ENCODE results near the gene POLD3.
"Not testable (repeated sequence)": the region's sequence is repeated elsewhere in the genome, so short reads cannot be mapped to it uniquely, and the experiment has no call there.

Gene POLD3

DNA sequence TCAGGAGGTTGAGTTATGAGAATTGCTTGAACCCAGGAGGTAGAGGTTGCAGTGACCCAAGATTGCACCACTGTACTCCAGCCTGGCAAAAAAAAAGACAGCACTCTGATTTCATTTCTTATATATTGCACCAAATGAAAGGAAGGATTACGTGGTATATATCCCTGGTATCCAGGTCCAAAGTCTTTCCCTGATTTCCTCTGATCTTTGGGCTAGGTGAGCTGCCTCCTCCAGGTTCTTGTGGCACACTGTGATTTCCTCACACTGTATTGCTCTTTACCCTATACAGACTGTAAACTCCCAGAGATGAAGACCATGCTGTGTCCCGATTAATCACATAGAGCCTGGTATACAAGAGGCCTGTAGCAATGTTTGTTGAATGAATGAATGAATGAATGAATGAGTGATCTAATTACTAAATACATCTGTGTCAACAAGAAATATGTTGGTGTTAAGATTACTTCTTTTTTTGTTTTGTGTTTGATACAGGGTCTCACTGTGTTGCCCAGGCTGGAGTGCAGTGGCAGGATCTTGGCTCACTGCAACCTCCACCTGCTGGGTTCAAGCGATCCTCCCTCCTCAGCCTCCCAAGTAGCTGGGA is 9.3 kb upstream of the POLD3 start:
- DNase-seq, result no peak

DNA sequence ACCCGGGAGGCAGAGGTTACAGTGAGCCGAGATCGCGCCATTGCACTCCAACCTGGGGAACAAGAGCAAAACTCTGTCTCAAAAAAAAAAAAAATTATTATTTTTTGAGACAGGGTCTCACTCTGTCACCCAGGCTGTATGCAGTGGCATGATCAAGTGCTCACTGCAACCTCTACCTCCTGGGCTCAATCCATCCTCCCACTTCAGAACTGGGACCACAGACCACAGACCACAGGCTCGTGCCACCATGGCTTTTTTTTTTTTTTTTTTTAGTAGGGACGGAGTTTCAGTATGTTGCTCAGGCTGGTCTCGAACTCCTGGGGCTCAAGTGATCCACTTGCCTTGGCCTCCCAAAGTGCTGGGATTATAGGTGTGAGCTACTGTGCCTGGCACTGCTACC is 1.9 kb upstream of the POLD3 start:
- DNase-seq, result not testable (repeated sequence)

DNA sequence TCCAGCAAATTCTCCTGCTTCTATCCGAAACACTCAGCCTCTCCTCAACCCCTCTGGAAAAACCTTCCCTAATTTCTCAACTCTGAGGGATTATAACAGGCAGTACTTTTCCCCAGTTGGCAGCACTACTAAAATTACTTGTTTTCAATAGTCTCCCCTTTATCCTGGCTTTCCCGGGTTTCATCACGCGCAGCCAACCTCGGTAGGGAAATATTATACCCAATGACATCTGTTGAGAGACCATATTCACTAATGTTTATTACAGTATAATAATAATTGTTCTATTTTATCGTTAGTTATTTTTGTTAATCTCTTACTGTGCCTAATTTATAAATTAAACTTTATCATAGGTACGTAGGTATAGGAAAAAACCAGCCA is 330 bp upstream of the POLD3 start:
- DNase-seq, result no peak

DNA sequence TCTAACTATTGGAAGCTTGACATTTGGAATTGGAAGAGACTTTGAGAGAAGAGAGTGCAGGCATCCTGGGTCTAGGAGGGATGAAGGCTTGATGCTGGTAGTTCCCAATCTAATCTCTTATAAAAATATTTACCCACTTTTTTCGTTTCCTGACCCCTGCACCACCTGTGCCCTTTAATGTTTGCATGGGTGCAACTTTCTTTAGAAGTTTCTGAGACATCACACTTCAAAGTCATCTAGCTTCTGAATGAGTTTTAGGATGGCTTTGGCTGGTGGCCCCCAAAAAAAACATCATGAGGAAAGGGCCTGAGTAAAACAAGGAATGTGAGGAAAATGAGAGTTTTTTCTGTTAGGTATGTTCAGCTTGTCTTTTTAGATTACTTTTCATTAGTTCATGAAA is 1.1 kb downstream of the POLD3 start:
- no peak for DNase-seq

DNA sequence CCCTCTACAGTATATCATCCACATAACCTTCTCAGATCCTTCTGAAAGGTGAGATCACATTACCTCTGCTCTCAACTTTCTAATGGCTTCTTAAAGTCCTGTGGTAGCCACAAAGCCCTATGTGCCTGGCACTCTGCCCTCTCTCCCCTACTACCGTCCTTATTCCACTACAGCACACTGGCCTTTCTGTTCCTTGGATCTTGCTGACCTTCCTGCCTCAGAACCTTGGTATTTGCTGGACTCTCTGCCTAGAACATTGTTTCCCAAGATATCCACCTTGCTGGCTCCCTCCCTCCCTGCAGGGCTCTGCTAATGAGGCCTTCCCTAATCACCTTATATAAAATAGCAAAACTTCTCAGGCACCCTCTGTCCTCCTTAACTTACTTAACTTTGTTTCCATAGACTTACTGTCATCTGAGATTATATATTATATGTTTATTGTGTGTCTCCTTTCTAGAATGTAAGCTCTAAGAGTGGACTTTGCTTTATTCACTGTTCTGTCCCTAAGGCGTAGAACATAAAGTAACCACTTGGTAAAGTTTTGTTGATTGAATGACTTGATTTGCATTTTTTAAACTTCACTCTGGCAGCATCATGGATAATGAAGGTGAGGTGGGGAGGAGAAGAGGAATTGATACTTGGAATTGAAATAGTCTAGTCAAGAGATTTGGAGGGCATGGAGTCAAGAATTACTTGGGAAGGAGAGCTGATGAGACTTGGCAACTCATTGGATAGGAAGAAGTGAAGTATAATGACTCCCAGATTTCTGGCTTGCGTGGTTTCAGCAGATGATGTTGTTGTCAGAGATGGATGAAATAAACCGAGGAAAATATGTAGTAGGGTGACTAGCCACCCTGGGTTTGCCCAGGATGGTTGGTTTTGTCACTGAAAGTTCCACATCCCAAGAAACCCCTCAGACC is 10.5 kb downstream of the POLD3 start:
- DNase-seq, result no peak

DNA sequence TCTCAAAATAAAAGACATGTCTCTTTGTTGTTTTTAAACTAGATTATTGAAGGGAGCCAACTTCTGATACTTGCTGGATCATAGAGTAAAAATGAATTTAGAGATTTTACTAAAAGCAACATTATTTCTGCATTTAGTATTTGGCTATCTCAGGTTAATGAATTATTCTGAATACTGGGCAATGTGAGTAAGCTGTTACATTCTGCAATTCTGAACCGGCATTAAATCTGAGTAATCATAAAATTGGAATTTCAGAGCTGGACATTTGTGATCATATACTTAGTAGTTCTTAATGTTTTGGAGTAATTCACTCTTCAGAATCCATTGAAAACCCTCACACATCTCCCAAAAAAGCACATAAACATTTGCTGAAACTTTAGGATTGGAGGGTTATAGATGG is 11.5 kb downstream of the POLD3 start:
- DNase-seq, result no peak

DNA sequence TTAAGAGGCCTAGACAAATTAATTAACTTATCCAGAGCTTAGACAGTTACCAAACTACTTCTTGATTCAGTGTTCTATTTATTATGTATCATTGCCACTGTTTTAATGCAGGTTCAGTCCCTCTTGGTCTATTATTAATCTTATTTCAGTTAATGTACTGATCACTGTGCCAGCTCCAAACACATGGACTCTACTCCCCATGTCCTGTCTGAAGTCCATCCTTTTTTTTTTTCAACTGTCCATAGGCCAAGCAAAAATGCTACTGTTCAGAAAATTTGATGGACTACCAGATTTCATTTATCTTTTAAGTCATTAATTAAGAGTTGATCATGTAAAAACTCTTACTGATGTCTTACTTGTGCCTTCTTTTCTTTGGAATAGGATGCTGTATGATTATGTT is 11.9 kb downstream of the POLD3 start:
- no peak for DNase-seq

DNA sequence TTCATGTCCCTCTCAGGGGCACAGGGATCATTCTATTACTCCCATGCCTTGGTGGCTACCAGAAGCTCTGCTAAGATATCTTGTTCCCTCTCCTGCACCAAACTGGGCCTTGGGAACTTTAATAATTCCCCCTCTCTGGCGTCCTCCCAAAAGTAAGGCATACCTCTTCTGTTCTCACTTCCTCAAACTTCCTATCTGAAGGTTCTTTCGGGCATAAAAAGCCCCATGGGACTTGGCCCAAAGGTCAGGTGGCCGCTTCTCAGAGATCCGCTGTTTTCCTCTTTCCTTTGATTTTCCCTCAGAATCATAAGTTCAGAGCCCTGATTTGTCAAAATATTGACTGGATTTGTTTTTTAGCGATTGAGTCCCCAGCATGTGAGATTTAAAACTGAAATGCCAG is 13.0 kb downstream of the POLD3 start:
- DNase-seq, result no peak

DNA sequence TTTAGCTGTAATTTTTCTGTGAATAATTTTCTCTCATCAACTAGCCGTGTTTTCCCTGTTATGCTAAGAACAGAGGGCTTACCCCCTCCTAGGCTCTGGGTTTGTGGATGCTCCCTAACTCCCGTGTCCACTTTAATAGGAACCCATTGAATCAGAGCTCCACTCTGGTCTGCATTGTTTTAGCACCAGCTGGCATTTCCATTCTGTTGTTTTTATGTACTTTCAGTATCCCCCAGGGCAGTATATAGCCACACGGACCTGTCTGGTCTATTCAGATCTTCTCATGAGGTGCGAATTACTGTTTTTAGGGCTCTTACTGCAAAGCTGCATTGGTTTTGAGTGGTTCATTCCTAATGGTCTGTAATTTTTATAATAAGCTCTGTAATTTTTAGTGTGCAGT is 16.0 kb downstream of the POLD3 start:
- DNase-seq, result no peak

DNA sequence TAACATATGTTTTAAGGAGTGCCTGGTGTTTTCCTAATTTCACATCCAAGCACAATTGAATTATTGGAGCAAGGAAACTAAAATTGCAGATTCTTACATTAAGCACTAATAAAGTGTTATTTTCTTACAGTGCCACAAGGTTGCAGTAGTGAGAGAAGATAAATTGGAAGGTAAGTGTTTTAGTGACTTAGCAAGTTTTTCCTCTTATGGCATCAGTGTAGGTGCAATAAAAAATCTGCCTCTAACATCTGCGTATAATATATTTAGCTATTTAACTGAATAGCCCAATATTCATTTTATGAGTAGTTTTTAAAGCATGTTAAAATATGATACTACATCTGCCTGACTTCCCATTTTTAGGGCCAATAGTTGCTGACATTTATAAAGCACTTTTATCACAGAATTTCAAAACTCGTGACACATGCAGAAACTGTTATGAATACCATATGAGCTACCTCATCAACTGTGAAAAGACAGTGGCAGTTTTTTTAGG is 19.0 kb downstream of the POLD3 start:
- DNase-seq, result peak; percentile 51

DNA sequence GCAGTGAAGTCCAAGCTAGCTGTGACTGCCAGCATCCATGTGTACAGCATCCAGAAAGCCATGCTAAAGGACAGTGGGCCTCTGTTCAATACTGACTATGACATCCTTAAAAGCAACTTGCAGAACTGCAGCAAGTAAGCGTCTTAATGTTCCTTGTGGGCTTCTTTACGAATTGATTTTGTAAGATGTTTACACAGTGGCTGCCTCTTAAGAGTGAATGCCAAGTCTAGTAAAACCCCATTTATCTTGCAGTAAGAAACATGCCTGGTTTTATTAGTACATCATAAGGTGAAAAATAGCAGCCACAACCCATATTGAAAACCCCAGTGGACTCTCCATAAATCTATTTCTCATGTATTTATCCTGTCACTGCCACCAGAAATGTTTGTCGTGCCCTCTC is 20.5 kb downstream of the POLD3 start:
- no peak for DNase-seq

DNA sequence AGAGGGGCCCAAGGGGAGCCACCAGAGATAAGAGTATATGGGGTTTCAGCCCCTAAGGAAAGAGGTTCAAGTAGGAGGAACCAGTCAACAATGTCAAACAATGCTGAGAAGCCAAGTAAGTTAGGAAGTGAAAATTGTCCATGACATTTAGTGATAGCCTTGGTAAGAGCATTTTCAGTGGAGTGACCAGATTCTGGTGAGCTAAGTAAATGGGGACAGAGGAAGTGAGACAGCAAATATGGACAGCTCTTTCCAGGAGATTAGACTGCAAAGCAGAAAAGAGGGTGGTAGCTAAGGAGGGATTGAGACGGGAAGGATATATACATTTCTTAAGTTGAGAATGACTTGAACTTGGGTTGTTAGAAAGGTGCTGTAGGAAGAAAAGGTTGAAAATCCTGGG is 22.9 kb downstream of the POLD3 start:
- DNase-seq, result no peak

DNA sequence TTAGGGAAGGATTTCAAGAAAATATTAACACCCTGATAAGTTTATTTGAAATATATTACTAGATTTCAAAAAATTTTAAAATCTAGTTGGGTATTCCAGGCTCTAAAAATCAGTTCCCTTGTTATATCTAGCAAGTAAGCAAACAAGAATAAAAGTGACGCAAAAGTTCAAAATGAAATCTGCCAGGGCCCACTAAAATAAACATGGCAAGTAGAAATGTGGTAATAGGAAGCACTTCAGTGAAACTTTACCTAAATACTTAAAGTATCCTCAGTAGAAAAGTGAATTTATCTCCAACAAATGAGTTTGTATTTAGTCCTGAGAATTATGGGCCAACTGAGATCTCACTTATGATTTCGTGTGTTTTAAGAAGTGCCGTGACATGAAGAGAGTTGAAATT is 23.6 kb downstream of the POLD3 start:
- DNase-seq, result no peak

DNA sequence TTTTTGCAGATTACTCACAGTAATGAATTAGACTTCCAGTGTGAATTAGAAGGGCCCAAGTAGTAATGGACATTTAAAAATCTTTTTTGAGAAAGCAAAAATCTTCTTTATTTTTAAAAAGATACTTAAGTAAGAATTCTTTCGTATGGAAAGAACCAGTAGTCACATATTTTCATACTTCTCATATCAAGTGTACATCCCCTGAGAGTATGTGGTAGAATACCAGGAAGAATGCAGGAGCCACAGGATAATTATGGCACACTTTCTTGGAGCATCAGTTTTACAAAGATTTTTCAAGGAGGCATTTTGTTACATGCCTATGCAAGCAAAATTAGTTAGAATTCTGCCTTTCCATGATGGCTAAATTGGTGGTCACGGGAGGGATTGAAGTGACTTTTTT is 28.1 kb downstream of the POLD3 start:
- DNase-seq, result no peak

DNA sequence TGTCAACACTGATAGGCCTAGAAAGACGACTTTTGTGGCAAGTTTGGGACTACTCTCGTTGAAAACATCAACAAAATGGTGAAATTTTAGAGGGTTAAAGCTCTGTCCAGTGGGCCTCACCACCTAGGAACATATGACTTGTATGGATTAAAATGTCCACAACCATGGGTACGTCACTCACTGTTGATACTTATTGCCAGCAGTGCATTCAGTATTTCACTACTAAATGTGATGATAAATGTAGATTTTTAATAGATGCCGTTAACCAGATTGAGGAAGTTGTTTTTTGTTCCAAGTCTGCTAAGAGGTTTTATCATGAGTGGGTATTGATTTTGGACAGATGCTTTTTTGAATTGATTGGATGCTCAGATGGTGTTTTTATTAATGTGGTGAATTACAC is 33.7 kb downstream of the POLD3 start:
- DNase-seq, result no peak

DNA sequence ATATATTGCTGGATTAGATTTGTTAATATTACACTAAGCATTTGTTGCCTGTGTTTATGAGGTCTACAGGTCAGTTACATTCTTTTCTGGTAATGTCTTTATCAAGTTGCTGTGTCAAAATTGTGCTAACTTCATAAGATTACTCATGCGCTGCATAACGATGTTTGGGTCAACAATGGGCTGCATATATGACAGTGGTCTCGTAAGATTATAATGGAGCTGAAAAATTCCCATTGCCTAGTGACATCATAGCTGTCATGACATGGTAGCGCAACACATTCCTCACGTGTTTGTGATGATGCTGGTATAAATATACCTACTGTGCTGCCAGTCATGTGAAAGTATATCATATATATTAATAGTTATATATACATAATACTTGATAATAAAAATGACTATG is 34.2 kb downstream of the POLD3 start:
- no peak for DNase-seq

DNA sequence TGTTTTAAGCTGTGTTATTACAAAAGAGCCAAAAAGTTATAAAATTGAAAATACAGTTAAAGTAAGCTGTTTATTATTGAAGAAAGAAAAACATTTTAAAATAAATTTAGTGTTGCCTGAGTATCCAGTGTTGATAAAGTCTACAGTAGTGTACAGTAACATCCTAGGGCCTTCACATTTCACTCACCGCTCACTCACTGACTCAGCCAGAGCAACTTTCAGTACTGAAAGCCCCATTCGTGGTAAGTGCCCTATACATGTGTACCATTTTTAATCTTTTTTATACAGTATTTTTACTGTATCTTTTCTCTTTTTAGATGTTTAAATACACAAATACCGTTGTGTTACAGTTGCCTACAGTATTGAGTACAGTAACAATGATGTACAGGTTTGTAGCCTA is 35.0 kb downstream of the POLD3 start:
- DNase-seq, result no peak

DNA sequence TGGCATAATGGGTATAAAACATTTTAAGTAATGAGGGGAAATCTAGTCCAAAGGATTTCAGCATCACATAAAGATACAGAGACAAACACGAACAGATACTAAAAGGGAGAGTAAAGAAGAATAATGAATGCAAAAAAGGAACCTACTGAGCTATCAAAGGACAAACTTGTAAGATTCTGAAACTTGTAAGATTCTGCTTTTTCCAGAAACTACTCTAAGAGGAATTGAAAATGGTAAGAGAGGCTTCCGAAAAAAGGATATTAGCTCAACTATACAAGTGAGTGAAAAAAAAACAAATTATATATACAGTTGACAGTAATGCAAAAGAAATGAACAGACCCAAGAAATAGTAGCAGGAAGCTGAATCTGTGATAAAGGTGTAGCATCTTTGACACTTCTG is 37.7 kb downstream of the POLD3 start:
- DNase-seq, result no peak

DNA sequence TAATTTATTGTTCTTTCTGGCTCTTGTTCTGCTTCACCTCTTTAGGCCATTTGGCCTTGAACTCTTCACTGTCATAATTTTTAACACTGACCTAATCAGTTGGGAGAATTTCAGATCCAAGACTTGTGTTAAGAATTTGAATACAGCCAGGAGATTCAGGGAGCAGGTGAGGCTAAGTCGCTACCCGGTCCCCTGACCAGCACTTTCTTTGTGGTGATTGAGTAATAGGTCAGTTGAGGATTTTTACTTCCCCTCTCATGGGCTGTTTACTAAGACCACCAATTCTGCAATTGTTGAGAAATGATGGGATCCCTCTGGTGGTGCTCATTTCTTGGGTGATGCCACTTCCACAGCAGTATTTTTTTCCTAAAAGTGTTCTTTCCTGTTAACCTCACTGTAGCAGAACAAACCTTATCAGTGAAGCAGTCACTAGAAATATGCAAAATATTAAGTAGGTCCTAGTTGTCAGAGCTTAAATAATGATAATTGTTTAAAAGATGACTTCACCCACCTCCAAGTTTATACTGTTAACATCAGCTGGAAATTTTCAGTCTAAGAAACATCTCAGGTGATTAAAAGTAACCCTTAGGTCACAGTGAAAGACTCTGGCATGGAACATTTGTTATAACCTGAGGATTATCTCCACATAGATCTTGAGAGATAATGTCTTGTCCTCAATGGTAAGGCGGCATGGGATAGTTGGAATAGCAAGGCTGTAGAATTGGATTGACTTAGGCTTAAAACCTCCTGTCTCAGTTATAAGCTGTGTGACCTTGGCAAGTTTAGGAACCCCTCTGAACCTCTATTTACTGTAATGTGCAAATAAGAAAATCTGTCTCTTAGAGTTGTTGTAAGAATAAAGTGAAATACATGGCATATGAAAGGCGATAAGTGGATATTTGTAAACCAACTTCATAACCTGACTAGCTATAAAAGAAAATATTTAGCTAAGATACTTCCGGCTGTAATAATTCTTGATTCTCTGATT is 41.3 kb downstream of the POLD3 start:
- no peak for DNase-seq

DNA sequence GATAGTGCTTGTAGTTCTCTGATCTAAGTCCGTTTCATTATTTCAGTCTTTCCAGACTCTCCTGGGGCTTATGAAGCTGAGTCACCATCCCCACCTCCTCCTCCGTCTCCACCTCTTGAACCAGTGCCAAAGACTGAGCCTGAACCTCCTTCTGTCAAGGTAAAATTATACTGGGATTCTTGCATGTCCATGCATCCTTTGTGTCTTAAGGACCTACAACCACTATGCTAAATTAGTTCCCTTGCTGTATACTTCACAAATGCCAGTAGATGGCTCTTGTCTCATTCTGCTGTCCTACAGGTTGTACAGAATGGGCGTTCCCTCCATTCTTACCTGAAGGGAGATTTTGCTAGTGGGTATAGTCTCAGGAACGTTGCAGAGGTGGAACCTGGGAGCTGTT is 42.2 kb downstream of the POLD3 start:
- peak; percentile 9 for DNase-seq

DNA sequence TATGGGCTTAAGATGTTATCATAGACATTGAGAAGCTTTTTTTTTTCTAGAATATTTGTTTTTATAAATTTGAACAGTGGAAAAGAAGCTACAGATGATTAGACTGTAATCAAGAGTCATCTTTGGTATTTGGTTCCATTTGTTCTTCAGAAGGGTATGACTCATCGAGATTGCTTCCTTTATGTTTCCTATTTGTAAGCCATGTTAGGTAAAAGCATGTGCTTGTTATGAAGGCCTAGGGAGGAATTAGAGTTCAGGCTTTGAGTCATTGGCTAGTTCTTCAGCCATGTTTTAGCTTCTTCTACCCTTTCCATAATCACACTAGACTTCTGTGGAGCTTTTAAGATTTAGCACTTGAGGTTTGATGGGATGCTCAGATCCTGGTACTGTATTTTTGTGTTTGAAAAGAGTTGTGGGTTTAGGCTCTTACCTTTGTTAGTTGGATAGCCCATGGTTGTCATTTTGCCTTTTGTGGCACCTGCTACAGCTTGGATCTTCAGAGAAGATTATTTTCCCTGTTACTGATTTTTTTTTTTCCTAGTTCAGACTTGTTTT is 44.3 kb downstream of the POLD3 start:
- DNase-seq, result no peak

DNA sequence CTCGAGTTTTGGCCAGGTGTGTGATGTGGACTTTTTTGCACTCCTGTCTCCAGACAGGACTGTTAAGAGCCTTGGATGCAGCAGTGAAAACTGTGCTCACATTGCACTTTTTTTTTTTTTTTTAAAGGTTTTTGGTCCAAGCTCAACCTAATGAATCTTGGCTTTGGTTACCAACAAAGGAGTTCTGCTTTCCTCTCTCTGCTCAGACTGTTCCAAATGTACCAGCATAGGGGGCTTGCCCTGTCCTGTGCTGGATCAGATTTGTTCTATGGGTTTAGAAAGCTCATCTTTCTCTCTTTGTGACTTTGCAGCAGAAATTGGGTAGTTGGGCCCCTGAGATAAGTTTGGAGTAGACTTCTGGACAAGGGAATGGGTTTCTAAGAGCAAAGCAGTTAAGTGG is 45.3 kb downstream of the POLD3 start:
- DNase-seq, result peak; percentile 7

DNA sequence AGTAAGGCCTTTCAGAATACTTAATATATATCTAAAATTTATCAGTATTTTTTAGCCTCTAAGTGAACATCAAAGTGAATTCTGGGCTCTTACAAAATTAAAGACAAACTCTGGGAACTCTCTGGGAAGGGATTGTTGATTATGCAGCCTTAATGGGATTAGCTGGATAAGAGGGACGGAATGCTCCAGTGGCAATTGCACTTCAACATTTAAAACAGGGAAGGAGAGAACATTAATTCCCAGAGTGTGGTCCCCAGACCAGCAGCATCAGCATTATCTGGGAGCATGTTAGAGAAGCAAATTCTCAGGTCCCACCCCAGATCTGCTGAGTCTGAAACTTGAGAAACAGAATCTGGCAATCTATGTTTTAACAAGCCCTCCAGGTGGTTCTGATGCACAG is 46.5 kb downstream of the POLD3 start:
- no peak for DNase-seq
